Measurements from ENCODE around the gene GULP1.
"Not testable (repeated sequence)": the region's sequence is repeated elsewhere in the genome, so short reads cannot be mapped to it uniquely, and the experiment has no call there.

GULP1 gene

DNA sequence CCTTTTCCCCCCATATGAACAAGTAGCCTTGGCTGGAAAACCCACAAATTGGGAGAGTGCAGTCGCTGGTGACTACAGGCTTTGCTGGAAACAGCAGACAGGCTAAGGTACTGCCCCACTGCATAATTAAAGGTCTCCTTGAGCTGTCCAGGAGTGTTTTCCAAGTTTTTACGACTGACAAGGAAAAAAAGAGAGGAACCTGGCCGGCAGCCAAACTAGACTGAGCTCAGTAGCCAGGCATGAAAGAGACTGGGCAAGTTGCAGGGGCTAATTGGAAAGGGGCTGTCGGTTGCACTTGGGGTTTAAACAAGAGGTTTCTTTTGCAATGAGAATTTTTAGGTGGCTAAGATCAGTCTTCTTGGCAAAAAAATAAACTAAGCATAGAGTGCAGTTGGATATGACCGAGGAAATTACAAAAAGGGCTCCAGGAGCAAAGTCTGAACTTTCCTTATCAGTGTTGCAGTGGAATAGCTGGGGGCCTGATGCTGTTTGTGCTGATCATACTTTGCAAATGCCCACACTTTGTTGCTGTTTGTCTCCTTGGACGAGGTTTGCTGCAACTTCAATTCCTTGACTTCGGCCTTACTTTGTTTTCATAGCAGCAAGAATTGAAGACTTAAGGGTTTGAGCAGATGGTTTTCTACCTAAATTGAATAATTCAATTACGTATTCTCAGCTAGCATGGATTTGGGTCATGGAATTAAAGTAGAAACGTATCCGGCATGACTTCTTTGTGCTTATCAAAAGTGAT, 2.1 kb downstream of the GULP1 start:
- DNase-seq: peak; percentile 84

DNA sequence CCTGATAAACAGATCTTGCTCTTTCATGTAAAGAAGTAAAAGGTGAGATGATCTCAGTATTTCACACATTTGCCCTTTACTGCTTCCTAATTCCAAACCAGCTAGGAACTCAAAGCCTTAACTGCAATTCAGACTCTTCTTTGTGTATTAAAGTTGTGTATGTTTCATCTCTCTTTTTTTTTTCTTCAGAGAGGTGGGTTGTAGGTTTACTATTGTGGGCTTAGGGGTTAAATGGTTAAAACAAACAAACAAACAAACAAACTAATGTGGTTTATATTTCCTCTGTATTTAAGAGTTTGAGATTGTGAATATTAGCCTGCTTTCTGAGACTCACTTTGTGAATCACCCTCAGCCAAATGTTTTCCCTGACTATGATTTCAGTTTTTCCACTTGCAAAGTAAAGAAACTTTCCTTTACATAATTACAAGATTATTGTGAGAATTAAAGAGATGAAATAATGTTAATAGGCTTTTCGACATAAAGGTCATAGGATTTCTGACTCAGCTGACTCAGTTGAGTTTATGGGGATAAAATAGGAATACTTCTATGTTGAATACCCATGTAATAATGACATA, 2.8 kb downstream of the GULP1 start:
- DNase-seq: no peak

DNA sequence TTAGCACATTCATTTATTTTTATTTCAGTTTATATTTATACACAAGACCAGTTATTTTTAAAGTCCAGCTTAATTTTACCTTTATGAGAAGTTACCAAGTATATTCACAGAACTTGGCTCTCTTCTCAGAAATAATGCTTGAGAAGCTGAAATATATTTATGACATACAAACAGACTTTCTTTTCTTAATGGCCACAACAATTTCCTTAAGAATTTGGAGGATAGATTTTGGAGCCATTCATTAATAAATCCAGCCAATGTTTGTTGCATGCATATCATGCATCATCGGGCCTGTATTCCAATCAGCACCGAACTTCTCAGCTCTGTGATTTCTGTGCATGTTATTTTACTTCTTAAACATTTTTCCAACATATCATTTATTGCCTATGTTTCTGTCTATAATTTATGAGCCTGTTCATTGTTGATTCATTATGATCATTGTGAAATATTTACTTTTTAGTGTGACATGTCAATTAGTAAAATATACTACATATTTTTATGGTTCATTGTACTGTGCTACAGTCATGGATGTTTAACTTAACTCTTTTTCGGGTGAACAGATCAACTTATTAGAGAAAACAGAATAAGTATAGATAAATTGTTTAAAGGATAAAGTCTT, 3.5 kb downstream of the GULP1 start:
- DNase-seq: no peak

DNA sequence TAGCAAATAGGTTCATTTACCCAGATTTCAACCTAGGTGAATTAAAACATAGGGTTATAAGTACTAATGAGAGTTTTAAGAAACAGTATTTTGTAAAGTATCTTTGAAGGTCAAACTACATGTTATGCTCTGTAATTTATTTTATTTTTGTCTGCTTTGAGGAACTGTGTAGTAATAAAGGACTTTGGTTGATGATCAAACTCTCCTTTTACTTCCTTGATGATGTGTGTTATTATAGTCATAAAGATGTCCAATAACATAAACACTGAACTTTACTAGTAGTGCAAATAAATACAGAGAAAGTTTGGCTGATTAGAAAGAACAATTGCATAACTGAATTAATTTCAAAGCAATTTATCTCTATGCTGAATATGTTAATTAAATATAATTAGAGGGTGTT, 6.3 kb downstream of the GULP1 start:
- no peak for DNase-seq

DNA sequence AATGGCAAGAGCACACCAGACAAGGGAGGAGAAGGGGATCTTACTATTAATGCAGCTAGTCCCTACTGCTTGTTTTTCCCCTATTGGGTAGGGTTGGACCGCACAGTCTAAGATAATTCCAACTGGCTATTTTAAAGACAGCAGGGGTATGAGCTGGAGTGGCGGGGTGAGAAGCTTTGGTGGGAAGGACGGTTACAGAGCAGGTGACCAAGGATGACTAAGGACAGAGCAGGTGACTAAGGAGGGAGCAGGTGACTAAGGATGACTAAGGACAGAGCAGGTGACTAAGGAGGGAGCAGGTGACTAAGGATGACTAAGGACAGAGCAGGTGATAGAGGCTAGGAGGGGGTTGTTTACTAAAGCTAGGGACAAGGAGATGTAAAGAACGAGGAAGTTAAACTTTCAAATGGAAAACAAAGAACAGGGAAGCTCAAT, 7.3 kb downstream of the GULP1 start:
- not testable (repeated sequence) for DNase-seq

DNA sequence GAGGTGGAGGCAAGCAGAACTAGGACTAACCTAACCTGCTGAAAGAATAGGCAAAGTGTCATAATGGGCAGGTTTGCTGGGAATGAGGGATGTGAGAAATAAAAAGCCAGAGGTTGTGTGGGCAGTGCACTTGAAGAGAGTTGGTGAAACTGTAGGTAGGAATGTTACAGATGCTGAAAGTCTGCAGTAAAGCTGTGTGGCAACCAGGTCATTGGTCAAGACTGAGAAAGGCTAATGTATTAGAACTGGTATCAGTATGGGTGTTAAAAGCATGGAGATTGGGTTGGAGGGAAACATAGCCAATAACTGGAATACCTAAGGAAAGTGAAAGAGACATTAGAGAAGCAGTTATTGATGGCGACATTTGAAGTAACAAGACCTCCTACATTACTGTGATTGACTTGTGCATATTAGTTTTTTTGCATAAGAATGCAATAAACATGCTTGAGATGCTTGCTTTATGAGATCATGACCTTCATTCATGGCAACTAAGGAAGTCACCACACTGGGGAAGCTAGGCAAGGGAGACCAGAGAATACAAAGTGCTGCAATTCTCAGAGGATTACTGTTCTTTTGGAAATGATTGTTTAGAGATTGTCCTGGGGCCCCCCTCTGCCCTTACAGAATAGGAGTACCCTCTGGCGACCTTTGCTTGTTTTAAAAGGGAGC, 11.8 kb downstream of the GULP1 start:
- no peak for DNase-seq

DNA sequence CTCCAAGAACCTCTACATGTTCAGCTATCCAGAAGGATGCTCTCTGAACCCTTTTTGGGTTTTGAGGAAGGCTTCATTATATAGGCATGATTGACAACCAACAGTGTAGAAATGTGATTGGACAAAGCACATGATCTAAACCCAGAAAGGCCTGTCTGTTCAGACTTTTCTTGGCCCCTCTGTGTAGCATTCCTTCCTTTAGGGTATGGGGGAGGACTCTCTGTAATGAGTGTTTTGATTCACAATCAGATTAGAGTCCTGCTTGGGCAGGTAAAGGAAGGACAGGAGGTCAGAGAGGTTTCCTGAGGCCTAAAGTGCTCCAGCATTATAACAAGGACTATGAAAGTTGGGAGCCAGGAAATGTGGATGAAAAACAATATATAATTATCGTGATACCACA, 13.6 kb downstream of the GULP1 start:
- no peak for DNase-seq

DNA sequence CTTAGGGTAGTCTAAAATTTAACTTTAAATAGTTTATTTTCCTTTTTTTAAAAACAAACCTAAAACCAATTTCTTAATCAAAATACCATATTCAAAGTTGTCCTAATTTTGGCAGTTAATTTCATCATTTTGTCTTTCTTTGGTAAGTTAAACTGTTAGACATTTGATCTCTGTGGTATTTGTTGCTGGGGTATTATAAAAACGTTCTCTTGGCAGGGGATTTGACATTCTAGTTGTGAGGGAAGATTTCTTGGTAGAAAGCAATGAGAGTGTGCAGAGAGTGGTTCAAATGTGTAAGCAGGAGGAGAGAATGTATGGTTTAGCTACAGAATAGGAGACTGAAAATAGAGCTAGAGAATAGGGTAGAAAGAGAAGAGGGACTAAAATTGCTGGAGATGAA, 14.6 kb downstream of the GULP1 start:
- DNase-seq: no peak

DNA sequence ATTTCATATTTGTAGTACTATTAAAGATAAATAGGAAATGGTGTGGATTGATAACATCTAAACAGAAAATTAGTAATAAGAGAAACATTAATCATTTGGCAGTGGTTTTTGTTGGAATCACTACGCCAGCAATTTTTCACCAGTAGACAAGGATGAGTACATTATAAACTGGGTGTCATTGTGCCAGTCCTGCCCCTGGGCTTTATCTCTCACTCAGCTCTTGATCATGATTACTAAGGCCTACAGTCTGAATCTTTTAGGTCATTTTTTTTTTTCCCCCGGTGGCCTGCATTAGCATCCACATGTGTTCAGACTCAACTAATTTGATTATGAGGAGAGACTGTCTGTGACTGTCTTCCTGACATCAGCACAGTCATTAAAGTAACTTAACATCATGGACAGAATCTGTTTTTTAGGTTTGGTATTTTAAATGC, 16.2 kb downstream of the GULP1 start:
- DNase-seq: no peak

DNA sequence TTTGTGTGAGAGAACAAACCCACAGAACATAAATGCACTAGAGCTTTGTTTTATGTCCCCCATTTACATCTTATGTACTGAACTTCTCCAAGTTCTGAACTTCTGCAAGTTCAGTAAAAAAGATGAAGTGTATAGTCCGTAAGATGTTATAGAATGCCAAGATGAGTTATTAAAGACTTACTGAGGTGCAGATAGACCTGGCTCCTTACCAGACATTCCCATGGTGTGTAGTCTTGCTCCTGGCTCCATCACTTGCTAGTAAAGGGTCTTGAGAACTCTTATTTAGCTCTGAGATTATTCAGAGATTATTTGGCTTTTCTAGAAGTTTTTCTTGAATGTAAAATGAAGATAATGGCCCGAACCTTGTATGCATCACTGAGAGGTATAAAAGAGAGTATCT, 16.8 kb downstream of the GULP1 start:
- no peak for DNase-seq

DNA sequence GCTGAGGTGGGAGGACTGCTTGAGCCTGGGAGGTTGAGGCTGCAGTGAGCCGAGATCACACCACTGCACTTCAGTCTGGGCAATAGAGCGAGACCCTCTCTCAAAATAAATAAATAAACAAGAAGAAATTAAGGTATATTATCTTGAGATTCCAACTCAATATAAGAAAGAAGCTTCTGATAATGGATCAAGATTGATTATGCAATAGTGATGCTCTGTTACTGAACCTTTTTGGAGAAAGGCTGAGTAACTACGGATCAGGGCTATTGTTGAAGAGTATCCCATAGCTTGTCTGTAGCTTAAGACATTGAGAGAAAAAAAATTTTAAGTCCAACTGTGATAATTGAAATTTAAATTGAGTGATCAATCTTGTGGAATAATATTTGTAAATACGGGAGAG, 17.7 kb downstream of the GULP1 start:
- no peak for DNase-seq

DNA sequence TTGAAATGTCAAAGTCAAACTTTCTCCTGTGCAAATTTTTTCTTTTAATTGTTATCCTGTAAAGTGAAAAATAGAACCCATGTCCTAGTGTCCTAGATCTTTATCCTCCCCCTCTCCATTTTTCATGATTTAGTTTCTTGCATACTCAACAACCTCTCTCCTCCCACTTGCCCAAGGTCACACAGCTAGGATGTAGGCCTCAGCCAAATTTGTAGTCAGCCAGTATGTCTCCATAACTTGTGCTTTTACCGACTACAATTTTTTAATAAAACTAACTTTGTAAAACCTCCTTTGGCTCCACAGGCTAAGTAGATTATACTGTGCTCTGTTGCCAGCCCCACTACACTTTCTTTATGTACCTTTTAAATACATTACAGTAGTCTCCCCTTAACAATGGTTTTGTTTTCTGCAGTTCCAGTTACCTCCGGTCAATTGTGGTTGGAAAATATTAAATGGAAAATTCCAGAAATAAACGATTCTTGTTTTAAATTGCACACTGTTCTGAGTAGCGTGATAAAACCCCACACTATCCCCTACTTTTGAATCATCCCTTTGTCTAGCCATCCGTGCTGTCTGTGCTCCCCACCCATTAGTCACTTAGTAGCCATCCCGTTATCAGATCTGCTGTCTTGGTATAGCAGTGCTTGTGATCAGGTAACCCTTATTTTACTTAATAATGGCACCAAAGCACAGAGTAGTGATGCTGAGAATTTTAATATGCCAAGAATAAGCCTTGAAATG, 22.8 kb downstream of the GULP1 start:
- no peak for DNase-seq

DNA sequence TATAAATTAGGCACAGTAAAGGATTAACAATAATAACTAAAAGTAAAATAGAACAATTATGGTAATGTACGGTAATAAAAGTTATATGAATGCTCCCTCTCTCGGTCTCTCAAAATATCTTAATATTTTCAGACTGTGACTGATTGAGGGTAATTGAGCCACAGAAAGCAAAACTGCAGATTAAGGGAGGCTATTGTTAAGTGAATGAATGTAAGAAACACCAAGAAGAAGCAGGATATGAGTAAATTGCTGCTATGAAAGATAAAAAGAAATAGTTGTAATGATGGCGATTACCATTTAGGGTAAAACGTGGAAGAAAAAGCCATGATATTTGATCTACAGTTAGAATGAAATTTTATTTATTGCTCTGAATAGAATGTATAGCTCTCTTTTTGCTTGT, 24.1 kb downstream of the GULP1 start:
- no peak for DNase-seq

DNA sequence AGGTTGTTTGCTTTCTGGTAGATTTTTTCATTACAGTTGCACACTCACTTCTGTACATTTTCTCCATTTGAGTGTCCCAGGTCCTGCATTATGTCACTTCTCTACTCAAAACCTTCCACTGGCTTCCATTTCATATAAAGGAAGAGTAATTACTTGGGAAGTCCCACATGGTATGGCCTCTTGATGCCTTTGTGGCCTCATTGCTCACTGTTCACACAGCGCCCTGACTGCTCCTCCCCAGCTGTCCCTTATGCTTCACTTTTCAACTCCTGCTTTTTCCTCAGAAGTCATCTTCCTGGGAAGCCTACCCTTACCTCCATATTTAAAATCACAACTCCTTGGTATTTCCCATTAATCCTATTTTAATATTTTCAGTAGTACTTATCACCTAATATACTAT, 24.7 kb downstream of the GULP1 start:
- DNase-seq: no peak

DNA sequence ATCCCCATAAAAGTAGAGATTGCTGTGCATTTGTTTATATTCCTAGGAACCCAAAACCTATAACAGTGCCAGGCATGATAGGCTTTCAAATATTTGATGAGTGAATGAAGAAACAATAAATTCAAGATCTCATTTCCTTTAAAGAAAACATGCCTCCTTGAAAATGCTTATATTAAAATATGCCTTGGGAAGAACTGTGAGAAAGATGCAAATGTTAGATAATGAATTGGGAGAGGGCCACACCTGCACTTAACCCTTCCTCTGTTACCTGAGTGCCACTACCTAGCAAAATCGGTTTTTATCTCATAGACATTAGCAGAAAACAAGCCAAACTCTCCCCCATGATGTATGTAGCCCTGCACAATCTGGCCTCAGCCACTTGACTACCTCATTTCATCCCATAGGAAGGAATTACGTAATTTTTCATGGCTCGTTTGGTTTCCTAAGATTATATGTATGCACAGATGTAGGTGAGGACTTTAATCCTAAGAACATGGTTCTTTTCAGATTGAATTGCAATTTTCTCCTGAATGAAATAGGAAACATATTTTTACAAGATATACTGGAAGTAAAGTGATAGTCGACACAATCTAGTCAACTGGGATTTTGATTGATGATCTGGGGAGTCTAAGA, 25.2 kb downstream of the GULP1 start:
- no peak for DNase-seq

DNA sequence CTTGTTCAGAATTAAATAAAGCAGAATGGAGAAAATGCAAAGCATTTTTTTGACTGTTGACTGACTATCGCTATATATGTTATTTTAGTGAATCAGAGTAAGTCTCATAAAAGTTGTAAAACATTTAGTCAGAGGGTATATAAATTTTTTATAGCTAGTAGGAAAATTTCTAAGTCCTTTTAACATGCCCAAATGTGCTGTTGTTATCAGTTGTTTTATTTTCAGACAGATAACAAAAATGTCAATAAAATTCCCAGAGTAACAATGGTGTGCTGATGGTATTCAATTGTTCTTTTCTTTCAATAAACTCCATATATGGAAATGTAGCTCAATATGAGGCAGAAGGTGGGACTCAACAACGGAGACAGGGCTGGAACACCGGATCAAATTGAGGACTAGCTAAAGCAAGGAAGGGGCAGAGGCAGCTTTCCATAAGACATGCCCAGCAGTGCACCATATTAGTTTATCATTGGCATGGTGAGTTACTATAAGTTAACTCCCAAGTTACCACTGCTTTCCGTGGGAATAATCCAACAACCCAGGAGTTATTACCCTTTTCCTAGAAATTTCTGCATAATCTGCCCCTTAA, 26.6 kb downstream of the GULP1 start:
- no peak for DNase-seq

DNA sequence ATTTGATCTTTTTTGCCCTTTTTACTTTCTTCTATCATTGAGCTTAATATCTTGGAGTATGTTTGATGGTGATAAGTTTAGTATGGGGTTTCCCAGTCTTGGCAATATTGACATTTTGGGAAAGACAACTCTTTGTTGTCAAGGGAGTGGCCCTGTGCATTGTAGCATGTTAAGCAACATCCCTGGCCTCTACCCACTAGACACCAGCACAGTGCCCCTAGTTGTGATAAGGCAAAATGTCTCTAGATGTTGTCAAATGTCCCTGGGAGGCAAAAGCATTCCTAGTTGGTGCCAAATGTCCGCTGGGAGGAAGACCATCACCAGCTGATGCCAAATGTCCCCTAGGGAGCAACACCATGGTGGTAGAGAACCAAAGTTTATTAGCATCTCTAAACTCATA, 28.2 kb downstream of the GULP1 start:
- DNase-seq: no peak

DNA sequence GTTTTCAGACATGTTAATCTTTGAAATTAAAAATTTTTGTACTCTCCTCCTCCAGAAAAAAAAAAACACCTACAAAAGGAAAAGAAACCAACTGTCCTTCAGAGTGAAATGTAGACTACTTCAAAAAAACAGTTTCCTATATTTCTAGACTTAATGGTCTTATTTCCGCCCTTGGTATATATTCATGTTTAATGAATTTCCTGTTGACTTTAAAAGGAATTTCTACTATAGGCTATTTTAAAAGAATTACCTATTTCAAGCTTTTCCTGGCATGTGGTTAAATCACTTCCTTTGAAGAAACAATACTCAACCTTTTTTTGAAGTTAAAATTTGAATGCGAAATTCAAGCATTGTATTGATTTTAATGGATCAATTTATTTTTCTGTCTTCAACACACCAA, 29.2 kb downstream of the GULP1 start:
- no peak for DNase-seq

DNA sequence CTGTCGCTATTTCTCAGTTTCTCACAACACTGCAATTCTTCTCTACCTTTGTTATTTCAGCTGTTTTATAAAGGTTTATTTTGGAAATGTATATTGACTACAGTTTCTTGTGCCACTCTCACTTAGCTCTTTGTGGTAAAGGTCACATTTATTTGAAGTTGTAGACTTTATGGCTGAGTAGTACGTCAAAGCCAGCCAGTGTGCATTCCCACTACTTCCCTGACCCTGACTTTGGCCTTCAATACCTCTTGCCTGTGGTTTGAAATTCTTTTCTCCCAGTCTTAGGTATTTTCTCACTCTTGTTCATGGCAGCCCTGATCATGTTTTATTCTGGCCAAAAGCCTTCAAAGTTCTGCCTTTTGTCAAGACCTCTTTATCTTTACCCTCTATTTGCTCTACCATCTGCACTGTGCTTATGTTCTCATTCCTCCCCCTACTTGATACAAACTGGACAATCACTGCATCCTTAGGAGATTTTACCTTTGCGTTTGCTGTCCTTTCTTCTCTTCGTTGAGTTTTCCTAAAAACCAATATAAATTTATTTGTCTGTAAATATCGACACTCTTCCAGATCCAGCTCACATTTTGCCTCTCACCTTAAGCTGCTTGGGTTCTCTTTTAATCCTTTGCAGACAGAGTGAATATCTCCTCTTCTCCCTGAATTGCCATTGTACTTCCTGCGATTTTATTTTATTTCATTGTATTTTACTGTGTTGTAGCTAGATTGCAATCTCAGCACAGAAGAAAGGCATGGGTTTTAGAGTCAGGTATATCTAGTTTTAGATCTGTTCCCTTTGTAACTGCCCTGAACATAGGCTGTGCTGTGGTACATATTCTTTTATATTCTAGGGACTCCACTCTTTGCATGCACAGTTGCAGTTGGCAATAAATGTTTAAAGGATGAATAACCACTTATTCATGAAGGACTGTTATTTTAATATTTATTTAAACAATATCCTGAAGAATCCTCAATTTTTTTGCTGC, 31.2 kb downstream of the GULP1 start:
- DNase-seq: no peak

DNA sequence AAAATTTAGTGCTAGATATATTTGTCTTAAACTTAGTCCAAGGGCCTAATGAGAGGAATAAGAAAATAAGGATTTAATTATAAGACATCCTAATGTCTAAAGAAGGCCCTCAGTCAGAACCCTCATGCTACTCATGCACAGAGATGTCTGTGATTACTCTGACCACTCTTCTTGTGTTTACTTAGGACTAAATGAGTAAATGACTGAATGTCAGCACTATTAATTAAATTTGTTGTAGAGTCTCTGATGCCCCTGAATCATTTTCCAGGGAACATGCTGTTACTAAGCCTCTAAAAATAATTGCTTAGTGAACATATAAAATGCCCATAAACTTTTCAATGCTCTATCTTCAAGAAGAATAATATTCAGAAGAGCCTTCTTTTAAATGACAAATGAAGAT, 32.4 kb downstream of the GULP1 start:
- no peak for DNase-seq

DNA sequence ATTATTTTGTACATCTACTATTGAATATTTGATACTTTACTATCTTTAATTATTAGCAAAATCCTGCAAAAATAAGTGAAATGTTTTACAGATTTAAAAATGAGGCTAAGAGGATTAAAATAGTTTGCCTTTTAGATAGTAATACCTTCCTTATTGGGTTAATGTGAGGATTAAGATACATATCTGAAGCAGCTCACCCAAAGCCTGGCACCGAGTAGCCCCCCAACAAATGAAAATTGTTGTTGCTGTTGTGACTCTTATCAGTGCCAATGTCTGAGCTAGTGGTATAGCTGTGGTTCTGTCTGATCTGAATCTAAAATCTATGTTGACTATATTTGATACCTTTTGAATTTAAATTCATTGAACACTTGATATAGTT, 34.6 kb downstream of the GULP1 start:
- DNase-seq: no peak
